GM21447 (cell line): ENCODE results near the gene AGPS.

Source experiments
- ATAC-seq: cut with Tn5 transposase; IDR thresholded peaks from one replicate; pipeline ENCODE4 v1.9.1; 2021; ENCODE audit not compliant: unreplicated experiment

AGPS gene

DNA sequence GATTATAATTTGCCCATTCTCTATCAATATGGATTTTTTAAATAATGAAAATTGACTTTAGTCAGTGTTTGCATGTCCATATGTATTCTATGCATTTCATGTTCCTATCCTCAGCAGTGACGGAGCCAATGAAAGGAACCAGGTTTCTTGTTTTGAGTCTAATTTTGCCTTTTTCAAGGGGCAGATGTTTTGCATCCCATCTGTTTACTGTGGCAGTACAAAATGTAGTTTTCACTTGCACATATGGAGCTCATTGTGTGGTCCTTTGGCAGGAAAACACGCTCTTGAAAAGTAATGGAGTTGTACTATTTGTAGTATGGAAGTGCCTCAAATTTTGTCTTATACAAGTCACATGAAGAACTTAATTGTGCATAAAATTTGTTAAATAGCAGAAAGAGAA is 127.8 kb downstream of the AGPS start:
- ATAC-seq, result no peak

DNA sequence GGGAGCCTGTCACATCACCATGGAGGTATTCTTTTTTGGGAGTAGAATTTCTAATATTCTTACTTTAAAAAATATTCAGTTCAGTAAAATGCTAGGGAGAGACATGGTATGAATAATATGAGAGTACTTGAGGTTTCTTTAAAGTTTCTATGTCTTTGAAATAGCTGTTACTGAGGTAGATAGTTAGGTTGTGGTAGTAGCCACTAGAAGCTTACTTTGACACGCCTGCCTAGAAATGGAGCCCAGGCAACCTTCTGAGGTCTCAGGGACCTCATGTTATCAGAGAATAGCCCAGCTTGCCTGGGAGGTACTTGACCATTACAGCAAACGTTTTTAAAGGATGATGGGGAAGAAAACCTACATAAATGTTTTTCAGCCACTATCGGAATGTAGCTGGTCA is 131.2 kb downstream of the AGPS start:
- no peak for ATAC-seq

DNA sequence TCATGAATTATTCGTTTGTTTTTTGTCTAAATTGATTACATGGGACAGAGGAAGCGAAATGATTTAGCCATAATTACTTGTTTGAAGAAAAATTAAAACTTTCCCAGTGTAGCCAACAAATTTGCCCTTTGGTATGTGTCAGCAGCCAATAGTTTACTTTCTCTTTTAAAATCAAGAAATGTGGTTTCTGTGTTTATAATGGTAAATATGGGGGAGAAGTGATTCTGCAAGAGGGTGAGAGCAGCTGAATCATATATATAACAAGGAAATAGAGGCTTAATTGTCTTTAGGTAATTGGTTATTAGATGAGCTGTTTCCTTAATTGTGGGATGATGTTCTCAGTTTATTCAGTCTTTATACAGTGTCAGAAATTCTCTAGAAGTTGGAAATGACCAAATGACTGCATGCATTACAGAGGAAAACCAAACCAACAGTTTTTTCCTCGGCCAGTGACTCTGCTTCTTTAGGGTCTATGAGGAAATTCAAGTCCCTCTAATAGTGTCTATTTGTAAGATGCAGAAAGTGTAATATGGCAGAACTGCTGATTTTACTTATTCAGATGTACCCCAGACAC is 132.9 kb downstream of the AGPS start:
- ATAC-seq, result no peak

DNA sequence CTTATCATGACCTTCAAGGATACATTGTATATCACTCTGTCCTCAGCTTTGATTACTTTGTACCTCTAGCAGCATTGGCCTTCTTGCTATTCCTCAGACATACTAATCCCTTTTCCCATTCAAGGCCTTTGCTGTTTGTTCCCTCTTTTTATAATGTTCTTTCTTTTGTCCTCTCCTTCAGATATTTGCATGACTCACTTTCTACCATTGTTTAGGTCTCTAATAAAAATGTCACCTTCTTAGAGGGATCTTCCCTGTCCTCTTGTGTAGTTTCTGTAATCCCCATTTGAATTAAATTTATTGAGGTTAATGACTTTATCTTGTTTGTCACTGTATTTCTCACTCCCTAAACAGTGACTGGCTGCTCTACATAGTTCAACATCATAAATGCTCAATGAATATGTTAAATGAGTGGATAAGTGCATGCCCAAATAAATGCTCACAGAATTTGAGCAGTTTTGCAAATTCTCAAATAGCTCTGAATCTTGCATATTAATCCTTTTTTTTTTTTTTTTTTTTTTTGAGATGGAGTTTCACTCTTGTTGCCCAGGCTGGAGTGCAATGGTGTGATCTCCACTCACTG is 135.9 kb downstream of the AGPS start:
- ATAC-seq, result no peak

DNA sequence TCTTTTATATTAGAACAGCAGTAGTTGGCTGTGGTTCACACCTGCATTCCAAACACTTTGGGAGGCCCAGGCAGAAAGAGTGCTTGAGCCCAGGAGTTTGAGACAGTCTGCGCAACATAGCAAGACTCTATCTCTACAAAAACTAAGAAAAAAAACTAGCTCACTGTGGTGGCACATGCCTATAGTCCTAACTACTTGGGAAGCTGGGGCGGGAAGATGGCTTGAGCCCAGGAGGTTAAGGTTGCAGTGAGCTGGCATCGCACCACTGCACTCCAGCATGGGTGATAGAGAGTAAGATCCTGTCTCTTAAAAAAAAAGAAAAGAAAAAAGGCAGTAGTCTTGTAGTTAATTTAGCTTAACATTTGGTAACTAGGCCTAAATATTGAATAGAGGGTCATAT is 136.6 kb downstream of the AGPS start:
- ATAC-seq, result no peak

DNA sequence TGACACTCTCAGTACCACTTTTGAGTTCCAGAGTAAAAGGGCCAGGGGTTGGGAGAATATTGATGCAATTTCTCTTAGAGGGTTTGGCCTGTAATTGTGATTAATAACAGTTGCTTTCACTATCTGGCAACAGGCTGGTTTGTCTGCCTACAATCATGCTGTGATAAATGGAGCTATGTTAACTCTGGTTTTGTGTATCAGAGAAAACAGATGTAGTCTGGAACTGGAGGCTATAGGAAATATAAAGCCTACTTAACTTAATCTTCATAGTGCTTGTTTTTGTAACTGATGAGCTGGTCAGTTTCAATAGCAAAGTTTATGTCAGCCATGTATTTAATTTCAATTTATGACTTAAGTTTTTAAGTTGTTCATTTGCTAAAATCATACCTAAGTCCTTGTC is 138.0 kb downstream of the AGPS start:
- ATAC-seq, result no peak

DNA sequence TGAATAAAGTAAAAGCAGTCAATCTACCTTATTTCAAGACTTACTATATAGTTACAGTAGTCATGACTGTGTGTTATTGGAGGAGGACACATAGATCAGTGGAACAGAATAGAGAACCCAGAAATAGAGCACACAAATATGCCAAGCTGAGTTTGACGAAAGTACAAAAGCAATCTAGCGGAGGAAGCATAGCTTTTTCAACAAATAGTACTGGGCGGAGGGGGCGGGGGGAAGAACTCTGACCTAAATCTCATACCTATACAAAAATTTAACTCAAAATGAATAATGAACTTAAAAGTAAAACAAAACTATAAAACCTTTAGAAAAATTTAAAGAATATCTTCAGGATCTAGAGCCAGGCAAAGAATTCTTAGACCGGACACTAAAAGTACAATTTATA is 139.1 kb downstream of the AGPS start:
- no peak for ATAC-seq

DNA sequence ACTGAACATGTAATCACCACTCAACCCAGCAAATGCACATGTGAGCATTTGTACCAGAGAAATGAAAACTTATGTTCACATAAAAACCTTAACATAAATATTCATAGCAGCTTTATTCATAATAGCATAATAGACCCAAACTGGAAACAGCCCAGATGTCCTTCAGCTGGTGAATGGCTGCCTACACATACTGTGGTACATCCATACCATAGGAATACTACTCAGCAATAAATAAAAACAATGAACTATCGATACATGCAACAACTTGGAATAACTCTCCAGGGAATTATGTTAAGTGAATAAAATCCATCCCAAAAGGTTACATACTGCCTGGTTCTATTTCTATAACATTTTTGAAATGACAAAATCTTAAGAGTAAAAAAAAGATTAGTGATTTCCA is 140.0 kb downstream of the AGPS start:
- ATAC-seq, result no peak

DNA sequence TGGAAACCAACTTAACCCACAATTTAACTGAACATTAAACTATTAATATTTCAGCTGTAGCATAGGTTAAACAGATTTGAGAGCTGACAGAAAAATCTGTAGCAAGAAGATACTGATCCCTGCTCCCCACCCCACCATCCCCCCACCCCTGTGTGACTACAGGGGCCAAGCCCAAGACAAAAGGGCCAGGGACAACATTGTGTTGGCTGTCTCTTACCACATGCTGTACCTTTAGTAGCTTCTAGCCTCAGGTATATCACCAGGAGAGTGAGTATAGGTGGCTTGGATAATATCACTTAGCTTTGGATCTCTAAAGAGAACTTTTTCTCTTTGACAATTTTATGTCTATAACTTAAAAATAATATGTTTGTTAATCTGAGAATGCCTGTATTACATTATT is 140.7 kb downstream of the AGPS start:
- ATAC-seq, result no peak

DNA sequence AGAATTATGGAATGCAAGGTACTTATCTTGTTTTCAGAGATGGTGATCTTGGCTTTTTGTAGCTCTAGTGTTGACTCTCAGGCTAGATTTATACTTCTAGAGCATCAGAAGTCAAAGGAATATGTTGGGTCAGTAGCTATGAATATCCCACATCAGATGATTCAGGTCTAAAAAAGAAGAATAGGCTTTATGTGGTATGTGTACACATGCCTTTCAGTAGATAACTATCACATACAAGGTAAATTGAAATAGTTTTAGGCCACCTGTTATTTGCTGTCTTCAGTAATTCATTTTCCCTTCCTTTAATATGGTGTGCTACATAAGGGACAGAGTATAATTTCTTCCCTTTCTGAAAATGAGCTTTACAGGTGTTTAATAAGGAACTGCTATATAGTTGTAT is 142.4 kb downstream of the AGPS start:
- no peak for ATAC-seq

DNA sequence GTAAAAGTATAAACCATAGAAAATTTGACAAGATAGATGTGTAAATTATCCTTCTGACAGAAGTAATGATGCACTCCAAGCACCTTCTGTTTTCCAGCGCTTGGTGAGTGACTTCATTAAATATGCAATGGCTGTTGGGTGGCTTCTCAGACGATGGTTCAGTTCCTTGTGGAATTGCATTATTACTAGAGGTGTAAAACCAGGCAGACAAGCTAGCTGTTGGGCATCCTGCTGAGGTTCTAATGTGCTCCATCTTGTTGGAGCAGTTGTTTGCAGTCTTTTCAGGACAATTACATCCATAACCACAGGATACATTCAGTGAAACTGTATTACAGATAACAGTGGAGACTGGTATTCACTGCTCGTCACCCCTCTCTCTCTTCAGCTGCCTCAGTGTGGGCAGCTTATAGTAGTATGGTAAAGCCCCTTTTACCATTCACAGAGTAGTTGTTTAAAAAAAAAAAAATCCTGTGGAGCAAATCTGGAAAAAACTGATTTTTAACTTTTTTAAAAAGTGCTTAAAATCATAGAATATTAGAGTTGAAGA is 143.5 kb downstream of the AGPS start:
- no peak for ATAC-seq

DNA sequence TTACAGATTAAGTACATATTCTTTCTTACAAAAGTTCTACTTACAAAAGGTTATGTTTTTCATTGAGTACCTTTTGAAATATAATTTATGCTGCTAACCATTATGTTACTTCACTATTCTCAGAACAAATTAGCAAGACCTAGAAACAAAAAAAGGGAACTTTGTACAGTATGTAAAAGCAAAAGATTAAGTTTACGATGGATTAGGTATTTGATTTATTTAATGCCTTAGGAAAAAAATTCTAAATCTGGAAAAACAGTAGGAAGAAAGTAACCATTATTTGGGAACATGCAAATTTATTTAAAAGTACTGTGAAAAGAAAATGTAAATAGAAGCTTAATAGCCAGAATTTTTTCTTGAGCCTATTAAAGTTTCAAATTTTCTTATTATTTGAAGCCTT is 144.6 kb downstream of the AGPS start:
- ATAC-seq, result no peak

DNA sequence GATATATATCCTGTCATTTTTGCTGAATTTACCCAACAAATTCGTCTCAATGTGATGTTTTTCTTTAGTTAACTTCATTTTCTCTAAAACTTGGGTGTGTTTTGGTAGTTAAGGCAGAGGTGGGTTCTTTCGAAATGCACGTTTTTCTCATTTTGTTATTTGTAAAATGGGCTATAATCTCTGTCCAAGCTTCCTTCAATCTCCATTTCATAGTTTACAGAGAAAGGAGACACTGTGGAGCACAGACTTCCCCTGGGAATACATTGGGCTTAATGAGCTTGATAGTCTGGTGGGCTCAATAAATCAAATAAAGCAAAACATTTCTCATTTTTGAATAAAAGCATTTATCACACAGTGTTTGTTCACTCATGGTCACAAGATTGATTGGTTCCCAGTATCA is 145.1 kb downstream of the AGPS start:
- ATAC-seq, result no peak

DNA sequence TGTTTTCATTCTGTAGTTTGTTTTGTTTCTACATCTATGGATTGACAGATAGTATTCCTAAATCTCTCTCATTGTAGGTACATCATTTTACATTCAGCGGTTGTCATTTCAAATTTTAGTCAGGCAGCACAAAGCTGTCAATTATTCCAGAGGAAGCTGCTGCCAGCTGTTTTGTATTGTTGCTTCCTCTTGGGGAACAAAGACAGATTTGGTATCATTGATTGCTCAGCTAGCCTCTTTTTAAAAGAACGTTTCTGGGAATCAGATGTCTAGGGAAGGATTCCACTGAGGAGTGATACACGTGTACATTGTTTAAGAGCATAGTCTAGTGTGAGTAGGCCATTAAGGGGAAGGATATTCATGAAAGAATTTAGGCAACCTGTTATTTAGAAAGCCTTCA is 145.8 kb downstream of the AGPS start:
- ATAC-seq, result no peak

DNA sequence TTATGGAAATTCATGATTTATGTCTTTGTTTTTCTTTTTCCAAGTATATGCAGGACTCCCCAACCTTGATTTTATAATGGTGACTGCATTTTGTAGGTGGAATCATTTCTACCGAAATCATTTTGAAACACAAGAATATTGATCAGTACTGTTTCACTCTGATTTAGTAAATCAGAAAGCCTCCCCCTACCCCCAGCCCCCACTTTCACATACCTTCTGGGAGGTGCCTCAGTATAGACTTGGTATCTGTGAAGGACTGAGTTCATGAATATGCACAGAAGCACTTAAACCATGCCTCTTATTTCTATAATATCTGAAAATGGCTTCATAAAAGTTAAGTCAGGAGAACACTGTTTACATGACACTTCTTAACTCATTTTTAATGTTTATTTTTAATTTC is 147.7 kb downstream of the AGPS start:
- ATAC-seq, result no peak

DNA sequence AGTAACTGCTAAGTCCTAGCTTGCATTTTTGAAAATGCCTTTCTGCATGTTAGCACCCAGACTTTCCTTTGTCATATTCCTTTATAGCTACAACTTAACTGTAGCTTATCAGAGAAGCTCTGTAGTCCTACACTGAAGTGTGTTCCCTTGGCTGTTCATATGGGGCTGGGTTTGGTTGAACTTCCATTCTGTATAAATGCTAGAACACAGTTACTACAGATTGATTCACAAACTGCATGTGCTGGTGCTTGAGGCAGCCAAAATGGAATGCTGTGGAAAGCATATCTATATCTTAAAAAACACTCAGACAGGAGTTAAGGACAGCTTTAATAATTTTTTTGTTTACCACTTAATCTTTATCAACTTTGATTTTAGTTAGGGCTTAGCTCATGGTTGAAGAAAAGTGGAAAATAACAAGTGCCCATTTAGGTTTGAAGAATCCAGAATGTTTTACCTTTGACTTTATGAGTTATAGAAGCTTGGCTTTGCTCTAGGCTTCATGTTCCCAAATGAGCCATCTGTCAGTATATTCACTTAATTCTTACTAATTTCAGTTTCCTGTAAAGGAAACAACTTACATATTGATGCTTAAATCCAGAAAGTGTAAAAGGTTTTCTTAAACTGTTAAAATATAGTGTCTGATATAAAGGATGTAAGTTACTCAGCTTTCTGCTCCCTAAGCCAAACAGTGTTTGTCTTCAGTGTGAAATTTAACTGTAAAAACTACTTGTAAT is 148.9 kb downstream of the AGPS start:
- no peak for ATAC-seq

DNA sequence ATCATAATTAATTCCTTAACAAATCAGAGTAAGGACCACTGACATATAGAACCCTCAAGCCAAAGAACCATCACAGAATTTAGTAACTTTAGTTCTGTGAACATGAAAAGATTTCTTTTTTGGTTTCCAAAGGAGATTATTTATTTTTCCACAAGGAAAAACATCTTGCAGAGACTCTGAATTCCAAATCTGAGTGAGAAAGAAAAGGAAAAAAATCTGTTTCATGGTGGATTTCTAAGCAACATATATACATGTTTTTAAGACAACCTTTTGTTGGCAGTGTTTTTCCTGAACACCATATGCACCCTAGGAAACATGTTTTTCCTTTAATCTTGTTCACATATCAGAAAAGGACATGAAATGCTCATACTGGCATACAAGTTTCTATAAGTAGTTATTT is 149.8 kb downstream of the AGPS start:
- no peak for ATAC-seq

DNA sequence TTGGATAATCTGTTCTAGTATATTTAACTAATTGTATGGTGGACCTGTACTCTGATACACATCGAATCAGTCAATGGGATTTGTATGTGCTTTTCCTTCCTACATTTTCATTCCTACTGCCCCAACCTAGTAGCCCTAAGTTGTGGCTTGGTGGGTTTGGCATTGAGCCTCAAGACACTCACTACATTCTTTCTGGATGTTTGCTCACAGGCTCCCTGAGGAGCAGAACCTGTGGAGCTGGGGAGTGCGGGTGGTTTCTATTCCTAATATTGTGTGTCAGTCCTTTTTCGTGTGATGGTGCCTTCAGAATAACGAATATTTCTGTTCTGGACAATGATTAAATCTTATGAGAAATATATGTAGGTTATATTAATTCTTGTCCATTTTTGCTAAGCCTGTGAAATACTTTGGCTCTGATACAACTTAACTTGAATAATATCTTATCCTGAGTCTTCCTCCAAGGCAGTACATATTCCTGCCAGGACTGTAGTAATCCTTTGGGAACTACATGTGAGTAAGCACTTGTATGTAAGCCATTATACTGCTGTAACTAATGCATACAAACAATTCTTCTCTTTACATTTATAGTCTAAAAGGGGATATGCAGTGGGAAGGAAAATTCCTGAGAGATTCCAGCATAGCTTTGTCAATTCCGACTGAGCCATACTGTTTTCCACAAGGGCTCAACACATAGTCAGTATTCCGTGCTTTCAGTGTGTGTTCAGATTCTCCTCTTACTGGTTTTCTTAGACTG is 150.6 kb downstream of the AGPS start:
- ATAC-seq, result no peak

DNA sequence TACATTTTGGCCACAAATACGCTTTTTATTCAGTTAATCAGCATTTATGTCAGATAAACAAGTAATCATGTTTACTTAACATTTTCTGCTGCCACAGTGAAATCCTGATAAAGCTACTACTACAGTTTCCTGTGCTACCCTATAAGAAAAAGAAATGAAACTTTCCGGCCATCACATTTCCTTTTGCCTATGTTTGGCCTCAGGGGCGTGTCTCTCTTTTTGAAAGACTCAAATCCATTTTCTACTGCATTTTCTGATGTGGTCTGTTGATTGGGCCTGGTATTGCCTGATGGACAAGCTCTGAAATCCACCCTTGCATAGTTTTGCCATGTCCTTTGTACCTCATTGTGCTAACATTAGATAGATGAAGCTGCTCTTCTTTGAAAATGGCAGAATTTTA is 152.6 kb downstream of the AGPS start:
- ATAC-seq, result no peak

DNA sequence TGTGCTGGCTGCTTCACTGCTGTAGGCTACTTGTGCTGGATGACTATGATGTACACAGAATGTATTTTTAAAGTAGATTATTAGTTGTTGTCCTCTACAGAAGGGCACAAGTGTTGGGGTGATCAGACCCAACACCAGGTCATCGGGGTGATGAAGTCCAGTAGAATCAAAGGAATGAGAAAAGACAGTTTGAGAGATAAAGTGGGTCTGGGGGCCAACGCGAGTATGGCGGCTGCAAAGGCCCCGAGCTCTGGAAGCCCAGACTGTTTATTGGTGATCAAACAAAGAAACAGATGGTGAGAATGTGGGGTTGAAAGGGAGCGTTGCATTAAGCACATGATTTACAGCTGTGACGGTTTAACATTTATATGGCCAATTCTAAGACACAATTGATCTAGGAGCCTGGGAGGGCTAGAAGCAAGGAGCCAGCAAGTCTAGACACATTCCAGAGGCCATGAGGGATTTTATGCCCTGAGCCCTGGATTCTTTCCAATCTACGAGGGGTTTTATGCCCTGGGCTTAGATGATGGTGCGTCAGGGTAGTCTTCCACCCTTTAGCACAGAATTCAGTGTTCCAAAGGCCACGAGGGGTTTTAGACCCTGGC is 153.5 kb downstream of the AGPS start:
- no peak for ATAC-seq

DNA sequence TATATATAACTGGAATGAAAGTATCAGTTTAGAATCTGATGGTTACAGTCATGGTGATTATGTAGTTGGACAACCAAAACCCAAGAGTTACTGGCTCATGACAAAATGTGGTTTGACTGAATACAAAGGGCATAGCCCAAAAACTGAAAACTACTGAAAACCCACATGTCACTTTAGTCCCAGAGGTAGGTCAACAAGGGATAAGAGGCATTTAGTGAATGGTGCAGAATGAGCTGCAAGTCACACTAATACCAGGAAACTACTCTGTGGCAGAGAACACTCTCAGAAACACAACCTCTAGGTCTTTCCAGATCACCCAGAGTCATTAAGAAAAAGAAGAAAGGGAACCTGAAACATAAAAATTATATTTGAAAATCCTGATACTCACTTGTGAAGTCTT is 154.5 kb downstream of the AGPS start:
- peak; percentile 89 for ATAC-seq
